HL-60 (cell line): ENCODE data around the gene CA6.
"Not testable (repeated sequence)": the region's sequence is repeated elsewhere in the genome, so short reads cannot be mapped to it uniquely, and the experiment has no call there.

Experiments used
- DNase-seq, 2 experiments: peaks; one replicate each; pipeline ENCODE4 v3.0.0-alpha.2; 2010 to 2020; ENCODE audit warnings: low read depth in 1 of 2, low spot score in 1 of 2
- H3K27ac ChIP-seq: fragments of 250-450 bp; sonication (Bioruptor Pico); replicated peaks from 2 replicates; pipeline ENCODE4 v1.5.1; 2020; ENCODE audit warnings: mild to moderate bottlenecking, moderate library complexity
- H3K27me3 ChIP-seq: fragments of 250-450 bp; sonication (Bioruptor Pico); 2 replicates; pipeline ENCODE4 v1.5.1; 2021; ENCODE audit warnings: mild to moderate bottlenecking, moderate library complexity; ENCODE audit not compliant: insufficient read depth, poor library complexity, severe bottlenecking
- H3K4me3 ChIP-seq: replicated peaks from 2 replicates; pipeline ENCODE4 v1.5.1; 2011; ENCODE audit warnings: mild to moderate bottlenecking, control low read depth, low read length; ENCODE audit not compliant: insufficient read depth
- CTCF ChIP-seq: IDR thresholded peaks from one replicate; pipeline ENCODE4 v1.5.1; 2011; ENCODE audit warnings: low read length, control low read depth, inconsistent platforms; ENCODE audit not compliant: insufficient read depth
- GABPA ChIP-seq: IDR thresholded peaks from 2 replicates; pipeline ENCODE4 v1.6.1; 2012; ENCODE audit warnings: low read depth
- POLR2AphosphoS5 ChIP-seq: IDR thresholded peaks from 2 replicates; pipeline ENCODE4 v1.6.1; 2012; ENCODE audit warnings: low read depth
- REST ChIP-seq: IDR thresholded peaks from 2 replicates; pipeline ENCODE4 v1.6.1; 2012; ENCODE audit warnings: low read depth; ENCODE audit not compliant: insufficient replicate concordance
- SPI1 ChIP-seq: IDR thresholded peaks from 2 replicates; pipeline ENCODE4 v1.6.1; 2012; ENCODE audit warnings: low read depth, mild to moderate bottlenecking, borderline replicate concordance

The CA6 gene

GRCh38 chr1:8930116-8930515 is 15.6 kb upstream of the CA6 start:
- no peak for TF ChIP-seq CTCF
- TF ChIP-seq REST = no peak
- no peak for TF ChIP-seq GABPA
- no peak for TF ChIP-seq POLR2AphosphoS5
- H3K27me3 ChIP-seq = no peaks in the 10 kb centered on the region
- H3K4me3 ChIP-seq = no peak overlapping the region
- no peak for DNase-seq
- H3K27ac ChIP-seq = no peak overlapping the region

DNA sequence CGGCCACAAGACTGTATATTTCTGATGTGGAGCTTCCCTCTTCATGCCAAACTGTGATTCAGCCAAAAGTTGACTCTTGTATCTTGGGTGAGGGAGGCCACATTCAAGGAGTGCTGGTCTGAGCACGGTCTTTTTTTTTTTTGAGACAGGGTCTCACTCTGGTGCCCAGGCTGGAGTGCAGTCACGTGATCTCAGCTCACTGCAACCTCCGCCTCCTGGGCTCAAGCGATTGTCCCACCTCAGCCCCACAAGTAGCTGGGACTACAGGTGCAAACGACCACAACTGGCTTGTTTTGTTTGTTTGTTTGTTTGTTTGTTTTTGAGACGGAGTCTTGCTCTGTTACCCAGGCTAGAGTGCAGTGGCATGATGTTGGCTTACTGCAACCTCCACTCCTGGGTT is 8.6 kb upstream of the CA6 start:
- H3K4me3 ChIP-seq, DNase-seq: not testable (repeated sequence)
- peak overlapping the region; percentile 75 for H3K27ac ChIP-seq

GRCh38 chr1:8937701-8938100 is 8.0 kb upstream of the CA6 start:
- TF ChIP-seq REST (no peak), POLR2AphosphoS5 (no peak), SPI1 (no peak), CTCF (no peak), GABPA (no peak)
- DNase-seq = no peak
- no peaks in the 10 kb centered on the region for H3K27me3 ChIP-seq
- no peak overlapping the region for H3K4me3 ChIP-seq
- peak overlapping the region; percentile 75 for H3K27ac ChIP-seq

More for the DNA sequence above, 8.6 kb upstream of the CA6 start:
- H3K27me3 ChIP-seq = not testable (repeated sequence)

DNA sequence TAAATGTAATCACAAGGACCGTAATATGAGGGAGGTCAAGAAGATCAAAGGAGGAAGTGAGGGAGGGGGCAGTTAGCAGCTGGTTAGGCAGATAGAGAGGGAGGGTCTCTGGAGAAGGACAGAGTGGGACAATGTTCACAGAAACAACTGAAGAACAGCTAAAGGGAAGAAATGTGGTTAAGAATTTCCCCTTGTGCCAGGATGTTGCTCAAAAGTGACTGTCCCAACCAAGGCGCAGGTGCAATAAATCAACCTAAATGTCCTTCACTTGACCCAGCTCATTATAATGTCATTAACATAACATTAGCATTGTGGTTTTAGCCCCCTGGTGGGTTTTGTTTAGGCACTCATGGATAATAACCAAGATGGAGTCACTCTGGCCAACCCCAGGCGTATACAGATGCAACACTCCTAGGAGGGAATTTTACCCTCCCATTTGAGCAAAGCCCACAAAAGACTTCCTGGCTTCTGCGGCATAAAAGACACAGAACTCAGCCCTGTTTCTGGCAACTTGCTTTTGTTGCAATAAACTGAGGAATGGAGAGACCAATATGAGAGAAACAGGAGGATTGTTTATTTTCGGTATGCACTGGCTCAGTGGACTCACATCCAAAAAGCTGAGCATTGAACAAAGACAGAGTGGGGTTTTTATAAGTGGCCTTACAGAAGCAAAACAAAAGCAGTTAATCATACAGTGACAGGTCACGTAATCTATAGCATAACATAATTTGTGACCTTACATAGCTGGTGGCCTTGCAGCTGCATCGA is 7.3 kb upstream of the CA6 start:
- TF ChIP-seq SPI1 = peak; percentile 46; the same call in 1 of the 2 replicates
- no peak for TF ChIP-seq CTCF
- TF ChIP-seq GABPA = no peak
- TF ChIP-seq REST = no peak
- peak; percentile 79 for TF ChIP-seq POLR2AphosphoS5
- Histone ChIP-seq H3K27me3 (no peaks in the 10 kb centered on the region), H3K4me3 (no peak overlapping the region), H3K27ac (peak overlapping the region; percentile 75)
- DNase-seq = peak; percentile 14 to 78
